ENCODE data around the gene ZC3H10.

DNA sequence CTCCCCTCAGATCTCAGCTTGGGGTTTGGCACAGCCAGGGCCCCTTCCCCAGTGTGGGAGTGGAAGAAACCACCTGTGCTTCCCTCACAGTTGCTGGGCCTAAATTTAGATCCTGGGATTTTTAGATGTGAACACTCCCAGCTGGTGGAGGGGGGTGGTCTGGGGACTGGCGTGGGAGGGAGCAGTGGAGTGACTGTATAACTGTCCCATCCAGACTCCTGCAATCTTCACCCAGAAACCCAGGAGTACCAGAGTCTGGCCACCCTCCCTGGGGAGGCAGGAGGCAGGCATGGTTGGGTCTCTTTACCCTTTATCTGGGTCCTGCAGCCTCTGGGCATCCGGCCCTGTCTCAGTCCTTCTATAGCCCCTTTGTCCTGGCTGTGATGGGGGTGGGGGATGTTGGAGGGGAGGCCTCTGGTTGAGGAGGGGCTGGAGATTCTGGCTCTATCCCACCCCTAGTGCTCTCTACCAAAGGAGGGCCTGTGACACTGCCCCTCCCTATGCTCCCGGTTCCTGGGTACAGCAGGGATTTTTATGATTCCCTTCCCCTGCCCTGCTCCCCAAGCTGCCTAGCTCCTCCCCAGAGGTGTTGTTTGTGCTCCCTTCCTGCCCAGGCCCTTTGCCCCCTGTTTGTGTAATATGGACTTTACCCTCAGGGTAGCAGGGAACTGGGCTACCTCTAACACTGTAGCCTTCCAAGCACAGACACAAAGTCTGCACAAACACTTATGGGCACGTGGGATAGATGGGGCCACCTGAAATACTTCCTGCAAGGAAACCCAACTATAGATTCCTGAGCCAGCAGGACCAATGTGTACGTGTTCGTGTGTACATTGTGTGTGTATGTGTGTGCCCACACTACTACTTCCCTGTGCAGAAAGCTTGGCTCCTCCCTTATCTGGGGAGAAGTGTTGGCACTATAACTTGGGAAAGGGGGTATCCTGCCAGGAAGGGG is 36.4 kb upstream of the ZC3H10 start:
- TF ChIP-seq YY1 (IDR thresholded peaks at IDR 0.05; ENCODE audit: insufficient read depth, insufficient read length) (no peak), SUZ12 (IDR thresholded peaks at IDR 0.05; ENCODE audit: extremely low read depth, insufficient read depth, insufficient read length) (no peak)
